ENCODE measurements around the gene GIGYF2.

DNA sequence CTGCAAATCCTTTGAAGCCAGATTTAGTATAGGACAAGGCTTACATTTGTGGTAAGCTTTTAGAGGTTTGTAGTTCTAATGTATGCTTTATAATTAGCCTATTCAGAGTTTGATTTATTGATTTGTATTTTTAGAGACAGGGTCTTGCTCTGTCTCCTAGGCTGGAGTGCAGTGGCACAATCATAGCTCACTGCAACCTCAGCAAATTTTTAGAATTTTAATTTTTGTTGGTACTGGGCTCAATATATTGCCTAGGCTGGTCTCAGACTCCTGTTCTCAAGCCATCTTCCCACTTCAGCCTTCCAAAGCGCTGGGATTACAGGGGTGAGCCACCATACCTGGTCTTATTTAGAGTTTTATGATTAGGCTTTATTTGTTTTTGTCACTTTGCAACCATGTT, 74.7 kb downstream of the GIGYF2 start:
- TF ChIP-seq, protein P1, sequence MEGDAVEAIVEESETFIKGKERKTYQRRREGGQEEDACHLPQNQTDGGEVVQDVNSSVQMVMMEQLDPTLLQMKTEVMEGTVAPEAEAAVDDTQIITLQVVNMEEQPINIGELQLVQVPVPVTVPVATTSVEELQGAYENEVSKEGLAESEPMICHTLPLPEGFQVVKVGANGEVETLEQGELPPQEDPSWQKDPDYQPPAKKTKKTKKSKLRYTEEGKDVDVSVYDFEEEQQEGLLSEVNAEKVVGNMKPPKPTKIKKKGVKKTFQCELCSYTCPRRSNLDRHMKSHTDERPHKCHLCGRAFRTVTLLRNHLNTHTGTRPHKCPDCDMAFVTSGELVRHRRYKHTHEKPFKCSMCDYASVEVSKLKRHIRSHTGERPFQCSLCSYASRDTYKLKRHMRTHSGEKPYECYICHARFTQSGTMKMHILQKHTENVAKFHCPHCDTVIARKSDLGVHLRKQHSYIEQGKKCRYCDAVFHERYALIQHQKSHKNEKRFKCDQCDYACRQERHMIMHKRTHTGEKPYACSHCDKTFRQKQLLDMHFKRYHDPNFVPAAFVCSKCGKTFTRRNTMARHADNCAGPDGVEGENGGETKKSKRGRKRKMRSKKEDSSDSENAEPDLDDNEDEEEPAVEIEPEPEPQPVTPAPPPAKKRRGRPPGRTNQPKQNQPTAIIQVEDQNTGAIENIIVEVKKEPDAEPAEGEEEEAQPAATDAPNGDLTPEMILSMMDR (conservative IDR thresholded peaks at IDR 0.05; ENCODE audit: low read length), result no peak
- TF ChIP-seq EZH2phosphoT487 (IDR thresholded peaks at IDR 0.05; ENCODE audit: borderline replicate concordance, low read depth, low read length), result no peak
